ENCODE results near the gene P4HB.

GRCh38 chr17:81837641-81838040 lies 22.7 kb downstream of the P4HB start:
- no peak for TF ChIP-seq CTCF (IDR thresholded peaks at IDR 0.05)
- TF ChIP-seq EZH2 (IDR thresholded peaks at IDR 0.05; ENCODE audit: borderline replicate concordance, insufficient read depth, low read depth, low read length, poor library complexity, severe bottlenecking): no peak

All from B cell (primary cell).